ENCODE measurements around the gene ZNF70.
A peak's percentile ranks its signal among the peaks of the same experiment; 100 is the strongest.

The ZNF70 gene

DNA sequence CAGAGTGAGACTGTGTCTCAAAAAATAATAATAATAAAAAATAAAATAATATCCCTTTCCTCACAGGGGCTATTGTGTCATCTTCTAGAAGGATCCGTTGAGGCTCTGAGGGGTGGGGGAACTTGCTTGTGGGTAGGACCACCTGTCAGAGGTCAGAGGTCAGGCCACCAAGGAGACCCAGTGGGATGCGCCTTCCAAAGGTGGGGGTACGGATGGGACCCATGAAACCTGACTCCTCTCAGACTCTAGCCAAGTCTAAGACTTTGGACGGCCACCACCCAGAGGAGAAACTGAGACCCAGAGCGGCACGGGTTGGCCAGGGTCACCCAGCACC is 21.4 kb upstream of the ZNF70 start:
- Mint-ChIP-seq H3K9me3 (no peaks in the 10 kb centered on the region), H3K4me3 (peak overlapping the region; percentile 71), H3K4me1 (peaks cover 46% of the 10 kb centered on the region), H3K27me3 (ENCODE audit: low read depth, poor library complexity) (peaks cover 13% of the 10 kb centered on the region), H3K27ac (no peak overlapping the region), H3K36me3 (ENCODE audit: low read depth) (no peaks in the 10 kb centered on the region)
- no peak for DNase-seq
- TF ChIP-seq, protein P1, sequence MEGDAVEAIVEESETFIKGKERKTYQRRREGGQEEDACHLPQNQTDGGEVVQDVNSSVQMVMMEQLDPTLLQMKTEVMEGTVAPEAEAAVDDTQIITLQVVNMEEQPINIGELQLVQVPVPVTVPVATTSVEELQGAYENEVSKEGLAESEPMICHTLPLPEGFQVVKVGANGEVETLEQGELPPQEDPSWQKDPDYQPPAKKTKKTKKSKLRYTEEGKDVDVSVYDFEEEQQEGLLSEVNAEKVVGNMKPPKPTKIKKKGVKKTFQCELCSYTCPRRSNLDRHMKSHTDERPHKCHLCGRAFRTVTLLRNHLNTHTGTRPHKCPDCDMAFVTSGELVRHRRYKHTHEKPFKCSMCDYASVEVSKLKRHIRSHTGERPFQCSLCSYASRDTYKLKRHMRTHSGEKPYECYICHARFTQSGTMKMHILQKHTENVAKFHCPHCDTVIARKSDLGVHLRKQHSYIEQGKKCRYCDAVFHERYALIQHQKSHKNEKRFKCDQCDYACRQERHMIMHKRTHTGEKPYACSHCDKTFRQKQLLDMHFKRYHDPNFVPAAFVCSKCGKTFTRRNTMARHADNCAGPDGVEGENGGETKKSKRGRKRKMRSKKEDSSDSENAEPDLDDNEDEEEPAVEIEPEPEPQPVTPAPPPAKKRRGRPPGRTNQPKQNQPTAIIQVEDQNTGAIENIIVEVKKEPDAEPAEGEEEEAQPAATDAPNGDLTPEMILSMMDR (IDR thresholded peaks at IDR 0.05): no peak

DNA sequence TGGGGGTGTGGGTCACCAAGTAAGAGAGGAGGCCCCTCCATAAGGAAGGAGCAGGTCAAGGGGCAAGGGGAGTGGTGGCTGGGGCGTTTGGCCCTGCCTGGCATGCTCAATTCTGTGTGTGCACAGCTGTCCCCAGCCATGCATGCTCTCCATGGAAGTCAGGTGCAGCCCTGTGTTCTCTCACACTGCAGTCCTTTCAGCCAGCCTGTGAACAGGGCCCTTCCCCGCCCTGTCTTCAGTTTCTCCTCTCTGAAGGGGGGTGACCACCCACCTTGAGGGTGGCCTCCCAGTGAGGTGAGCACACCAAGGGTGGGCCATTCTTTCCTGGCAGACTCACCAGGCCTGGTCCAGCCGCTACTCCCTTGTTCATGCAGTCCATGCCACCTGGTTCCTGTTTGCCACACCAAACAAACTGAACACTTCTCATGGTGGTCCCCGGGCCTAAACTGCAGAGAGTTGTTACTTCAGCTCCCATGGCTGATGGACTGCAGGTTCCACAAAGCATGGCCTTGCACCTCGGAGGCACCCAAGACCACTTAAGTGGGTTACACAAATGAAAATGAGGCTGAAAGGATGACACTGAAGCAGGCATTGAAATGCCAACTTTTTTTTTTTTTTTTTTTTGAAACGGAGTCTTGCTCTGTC is 18.5 kb upstream of the ZNF70 start:
- H3K4me3 Mint-ChIP-seq: peak overlapping the region; percentile 88
- peaks cover 13% of the 10 kb centered on the region for H3K27me3 Mint-ChIP-seq (ENCODE audit: low read depth, poor library complexity)

DNA sequence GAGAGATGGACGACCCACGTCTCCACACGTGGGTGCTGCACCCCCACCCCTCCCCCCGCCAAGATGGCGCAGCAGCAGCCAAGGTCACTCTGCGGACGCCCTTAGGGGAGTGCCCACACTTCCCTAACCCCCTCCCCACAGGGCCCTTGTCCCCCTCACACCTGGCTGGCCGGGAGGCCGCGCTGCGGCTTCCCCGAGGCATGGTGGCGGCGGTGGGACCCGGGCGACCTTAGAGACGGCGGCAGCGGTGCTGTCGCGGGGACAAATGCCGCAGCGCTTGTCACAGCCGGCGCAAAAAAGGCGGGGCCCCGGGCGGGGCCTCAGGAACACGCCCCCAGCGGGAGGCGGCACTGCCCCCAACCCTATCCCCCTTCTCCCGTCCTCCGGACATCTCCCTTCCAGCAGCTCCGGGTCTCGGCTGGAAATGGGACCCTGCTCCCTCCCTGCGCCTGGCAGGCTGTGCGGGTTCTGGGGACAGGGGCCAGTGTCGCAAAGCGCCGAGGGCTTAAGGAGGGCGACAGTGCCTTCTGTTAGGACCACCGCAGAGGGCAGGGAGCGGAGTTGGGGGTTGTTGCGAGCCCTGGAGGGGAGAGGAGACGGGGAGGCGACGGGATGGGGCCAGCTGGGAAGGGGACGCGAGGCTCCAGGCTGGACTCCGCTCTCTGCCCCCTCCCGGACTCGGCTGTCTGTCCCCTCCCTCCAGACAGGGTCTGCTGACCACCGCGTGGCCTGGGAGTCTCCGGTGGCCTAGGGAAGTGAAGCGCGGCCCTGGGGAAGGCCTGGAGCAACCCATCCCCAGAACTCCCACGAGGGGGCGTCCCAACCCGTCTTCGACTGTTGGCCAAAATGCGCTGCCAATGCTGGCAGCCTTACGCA is 17.0 kb upstream of the ZNF70 start, which contains the start of gene CHCHD10:
Gene CHCHD10, minus strand, starts transcription at position 300 of the 876 bp plus-strand sequence. Its CDS starts 98 bp downstream, at position 202.
- H3K27ac Mint-ChIP-seq: peak within 1 kb of the TSS; percentile 51
- peaks cover 6% of the 10 kb centered on the region for H3K27me3 Mint-ChIP-seq (ENCODE audit: low read depth, poor library complexity)
- DNase-seq: peak; percentile 91
- TF ChIP-seq, protein P1 (IDR thresholded peaks at IDR 0.05): peak; percentile 72
- H3K4me1 Mint-ChIP-seq: peaks cover 44% of the 10 kb centered on the region
- H3K4me3 Mint-ChIP-seq: peak within 1 kb of the TSS; percentile 88
- H3K9me3 Mint-ChIP-seq: no peaks in the 10 kb centered on the region
- H3K36me3 Mint-ChIP-seq (ENCODE audit: low read depth): no peaks in the 10 kb centered on the region

More for the DNA sequence above, 18.5 kb upstream of the ZNF70 start:
- no peak overlapping the region for H3K27ac Mint-ChIP-seq
- peaks cover 45% of the 10 kb centered on the region for H3K4me1 Mint-ChIP-seq
- H3K9me3 Mint-ChIP-seq: no peaks in the 10 kb centered on the region
- TF ChIP-seq, protein P1 (IDR thresholded peaks at IDR 0.05): no peak
- H3K36me3 Mint-ChIP-seq (ENCODE audit: low read depth): no peaks in the 10 kb centered on the region
- no peak for DNase-seq

DNA sequence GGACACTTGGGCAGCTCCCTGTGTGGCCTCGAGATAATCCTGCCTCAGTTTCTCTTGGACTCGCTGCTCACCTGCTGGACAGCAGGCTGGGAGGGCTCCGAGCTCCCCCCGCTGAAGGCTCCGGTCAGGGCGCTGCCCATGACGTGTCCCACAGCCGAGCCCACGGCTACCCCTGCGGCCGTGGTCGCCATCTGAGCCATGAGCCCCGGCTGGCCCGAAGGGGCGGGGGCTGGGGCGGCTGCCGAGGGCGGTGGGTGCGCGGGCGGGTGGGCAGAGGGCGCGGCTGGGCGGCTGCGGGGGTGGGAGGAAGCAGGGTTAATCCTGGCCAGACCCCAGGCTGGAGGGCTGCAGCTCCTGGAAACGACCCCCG is 16.4 kb upstream of the ZNF70 start:
- TF ChIP-seq, protein P1 (IDR thresholded peaks at IDR 0.05): no peak
- Mint-ChIP-seq H3K9me3 (no peaks in the 10 kb centered on the region), H3K4me3 (peak overlapping the region; percentile 88), H3K36me3 (ENCODE audit: low read depth) (no peaks in the 10 kb centered on the region), H3K27me3 (ENCODE audit: low read depth, poor library complexity) (peaks cover 6% of the 10 kb centered on the region), H3K4me1 (peaks cover 50% of the 10 kb centered on the region), H3K27ac (no peak overlapping the region)
- no peak for DNase-seq

DNA sequence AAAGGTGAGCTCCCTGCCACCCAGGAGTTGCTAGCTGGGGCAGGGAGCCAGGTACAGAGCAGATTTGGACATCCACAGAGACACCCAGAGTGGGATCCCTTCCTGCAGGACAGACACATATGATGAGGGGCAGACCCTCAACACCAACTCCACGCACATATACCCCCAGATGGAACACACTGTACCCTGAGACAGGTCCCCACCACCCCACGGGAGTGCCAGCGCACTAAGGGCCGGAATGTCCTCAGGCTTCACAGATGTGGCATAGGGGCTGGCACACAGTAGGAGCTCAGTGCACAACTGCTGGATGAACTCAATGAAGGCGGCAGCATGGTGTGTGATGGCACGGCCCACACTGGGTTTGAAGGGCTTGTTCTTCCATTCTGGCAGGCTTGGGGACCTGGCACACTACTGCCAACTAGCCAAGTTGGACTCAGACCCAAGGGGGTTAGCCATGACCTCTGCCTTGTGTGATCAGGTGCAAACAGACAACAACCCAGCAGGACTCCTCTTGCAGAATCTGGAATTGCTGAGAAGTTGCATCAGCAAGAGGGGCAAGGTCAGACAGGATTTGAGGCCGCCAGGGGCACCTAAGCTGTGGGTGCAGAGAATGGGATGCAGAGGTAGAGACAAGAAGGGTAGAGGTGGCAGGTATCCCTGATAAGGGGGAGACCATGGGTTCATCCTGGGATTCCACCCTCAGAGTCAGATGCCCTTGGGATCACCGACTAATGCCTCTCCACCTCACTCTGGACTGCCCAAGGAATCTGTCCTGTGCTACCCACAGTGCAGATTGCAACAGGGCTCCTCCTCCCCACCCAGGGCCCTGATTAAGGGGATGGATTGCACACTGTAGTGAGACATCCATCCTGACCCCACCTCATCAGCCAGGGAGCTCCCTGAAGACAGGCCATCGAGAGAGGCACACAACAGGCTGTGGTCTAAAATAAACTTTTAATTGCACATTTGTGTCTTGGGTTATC is 14.3 kb upstream of the ZNF70 start:
- H3K27me3 Mint-ChIP-seq (ENCODE audit: low read depth, poor library complexity): peaks cover 6% of the 10 kb centered on the region
- H3K4me1 Mint-ChIP-seq: peaks cover 58% of the 10 kb centered on the region
- H3K27ac Mint-ChIP-seq: no peak overlapping the region
- H3K36me3 Mint-ChIP-seq (ENCODE audit: low read depth): no peaks in the 10 kb centered on the region
- no peak for DNase-seq
- H3K4me3 Mint-ChIP-seq: no peak overlapping the region
- TF ChIP-seq, protein P1 (IDR thresholded peaks at IDR 0.05): no peak
- H3K9me3 Mint-ChIP-seq: no peaks in the 10 kb centered on the region
